Esophagus mucosa (tissue), 1 donor: ENCODE measurements around the gene LRIF1. TPM values are rescaled to one million over a fixed set of nuclear protein-coding genes. Genes with fewer than 3 reads are reported as not detected.
"Not testable (repeated sequence)": the region's sequence is repeated elsewhere in the genome, so short reads cannot be mapped to it uniquely, and the experiment has no call there.

Experiments
- ATAC-seq: fragments of 200-7000 bp; cut with Tn5 transposase; one replicate; pipeline ENCODE4 v1.9.1; 2020
- total RNA-seq: library from RNA; stranded (reverse); gene quantifications from one replicate; pipeline ENCODE4 v1.2.4, GENCODE V29; 2023
- donor health status: DM: yes; HTN: yes; CAD: no.

The LRIF1 gene
- total RNA-seq, 1 donor from 2014 or later, result 7.1 TPM

GRCh38 chr1:110951161-110951560 lies 12.6 kb downstream of the LRIF1 start:
- no peak for ATAC-seq

- ATAC-seq, result no peak
Observed at GRCh38 chr1:110948038-110948810, 15.5 kb downstream of the LRIF1 start.

GRCh38 chr1:110945626-110946025 lies 18.1 kb downstream of the LRIF1 start:
- no peak for ATAC-seq

- ATAC-seq, result no peak
Observed at GRCh38 chr1:110944806-110945205, 18.9 kb downstream of the LRIF1 start.

GRCh38 chr1:110936567-110936966 lies 27.2 kb downstream of the LRIF1 start:
- no peak for ATAC-seq

GRCh38 chr1:110931097-110931496 lies 32.6 kb downstream of the LRIF1 start:
- ATAC-seq, result not testable (repeated sequence)

- no peak for ATAC-seq
Observed at GRCh38 chr1:110928904-110929303, 34.8 kb downstream of the LRIF1 start.

GRCh38 chr1:110928191-110928590 lies 35.5 kb downstream of the LRIF1 start:
- ATAC-seq, result peak; percentile 38

- ATAC-seq, result no peak
Observed at GRCh38 chr1:110927484-110928075, 36.1 kb downstream of the LRIF1 start.

- no peak for ATAC-seq
Observed at GRCh38 chr1:110921953-110922352, 41.8 kb downstream of the LRIF1 start.

- no peak for ATAC-seq
Observed at GRCh38 chr1:110918016-110918415, 45.7 kb downstream of the LRIF1 start.

- ATAC-seq, result peak; percentile 83
Observed at GRCh38 chr1:110916669-110917306, 46.9 kb downstream of the LRIF1 start.

GRCh38 chr1:110916274-110916668 lies 47.5 kb downstream of the LRIF1 start:
- ATAC-seq, result no peak

- ATAC-seq, result no peak
Observed at GRCh38 chr1:110915804-110916203, 47.9 kb downstream of the LRIF1 start.

- ATAC-seq, result no peak
Observed at GRCh38 chr1:110914676-110915075, 49.0 kb downstream of the LRIF1 start.

- no peak for ATAC-seq
Observed at GRCh38 chr1:110912784-110913183, 50.9 kb downstream of the LRIF1 start.

GRCh38 chr1:110903853-110904500 lies 59.7 kb downstream of the LRIF1 start:
- no peak for ATAC-seq

GRCh38 chr1:110902820-110903463 lies 60.8 kb downstream of the LRIF1 start:
- peak; percentile 15 for ATAC-seq

GRCh38 chr1:110899458-110899843 lies 64.3 kb downstream of the LRIF1 start:
- ATAC-seq, result no peak

- ATAC-seq, result no peak
Observed at GRCh38 chr1:110898734-110899457, 64.8 kb downstream of the LRIF1 start.

- ATAC-seq, result no peak
Observed at GRCh38 chr1:110897681-110898080, 66.0 kb downstream of the LRIF1 start.
